Globus pallidus (tissue), 1 donor: Measurements from ENCODE around the gene MAP9.
"Not testable (repeated sequence)": the region's sequence is repeated elsewhere in the genome, so short reads cannot be mapped to it uniquely, and the experiment has no call there.

Experiments
- DNase-seq: peaks from one replicate; pipeline ENCODE4 v3.0.0-alpha.2; 2015; ENCODE audit warnings: low spot score

The MAP9 gene

GRCh38 chr4:155376387-155377268 lies at the start of gene MAP9:
Gene MAP9, minus strand, starts transcription at chr4:155376965. Its CDS starts 1,115 bp downstream, at chr4:155375850.
- peak; percentile 94 for DNase-seq

GRCh38 chr4:155424778-155425177 lies 48.0 kb upstream of the MAP9 start:
- not testable (repeated sequence) for DNase-seq

GRCh38 chr4:155423671-155424070 lies 46.9 kb upstream of the MAP9 start:
- no peak for DNase-seq

- DNase-seq, result no peak
These were observed 42.5 kb upstream of the MAP9 start for GRCh38 chr4:155419266-155419665.

GRCh38 chr4:155415662-155416061 lies 38.9 kb upstream of the MAP9 start:
- no peak for DNase-seq

- DNase-seq, result no peak
These were observed 36.7 kb upstream of the MAP9 start for GRCh38 chr4:155413451-155413850.

GRCh38 chr4:155411546-155411945 lies 34.8 kb upstream of the MAP9 start:
- DNase-seq, result no peak

- no peak for DNase-seq
These were observed 32.0 kb upstream of the MAP9 start for GRCh38 chr4:155408796-155409195.

- no peak for DNase-seq
These were observed 30.7 kb upstream of the MAP9 start for GRCh38 chr4:155407480-155407879.

- no peak for DNase-seq
These were observed 28.3 kb upstream of the MAP9 start for GRCh38 chr4:155405059-155405458.

- DNase-seq, result peak; percentile 23
These were observed 27.1 kb upstream of the MAP9 start for GRCh38 chr4:155403886-155404285.

GRCh38 chr4:155402941-155403340 lies 26.2 kb upstream of the MAP9 start:
- DNase-seq, result no peak

- no peak for DNase-seq
These were observed 24.1 kb upstream of the MAP9 start for GRCh38 chr4:155400893-155401292.

- no peak for DNase-seq
These were observed 23.4 kb upstream of the MAP9 start for GRCh38 chr4:155399974-155400697.

- DNase-seq, result no peak
These were observed 15.9 kb upstream of the MAP9 start for GRCh38 chr4:155392481-155393184.

GRCh38 chr4:155391932-155392331 lies 15.2 kb upstream of the MAP9 start:
- no peak for DNase-seq

GRCh38 chr4:155388162-155388561 lies 11.4 kb upstream of the MAP9 start:
- no peak for DNase-seq

- DNase-seq, result no peak
These were observed 6.8 kb upstream of the MAP9 start for GRCh38 chr4:155383541-155383940.

- DNase-seq, result no peak
These were observed 511 bp upstream of the MAP9 start for GRCh38 chr4:155377276-155377675.

GRCh38 chr4:155371432-155372043 lies 5.2 kb downstream of the MAP9 start:
- DNase-seq, result no peak

GRCh38 chr4:155367608-155368007 lies 9.2 kb downstream of the MAP9 start:
- DNase-seq, result no peak

GRCh38 chr4:155353923-155354540 lies 22.7 kb downstream of the MAP9 start:
- peak; percentile 27 for DNase-seq
